Left hindlimb (tissue), 1 donor: ENCODE measurements around the gene NLRP3.
"Not testable (repeated sequence)": the region's sequence is repeated elsewhere in the genome, so short reads cannot be mapped to it uniquely, and the experiment has no call there.

Experiments used
- DNase-seq: peaks from one replicate; pipeline ENCODE4 v3.0.0-alpha.2; 2018

Gene NLRP3

DNA sequence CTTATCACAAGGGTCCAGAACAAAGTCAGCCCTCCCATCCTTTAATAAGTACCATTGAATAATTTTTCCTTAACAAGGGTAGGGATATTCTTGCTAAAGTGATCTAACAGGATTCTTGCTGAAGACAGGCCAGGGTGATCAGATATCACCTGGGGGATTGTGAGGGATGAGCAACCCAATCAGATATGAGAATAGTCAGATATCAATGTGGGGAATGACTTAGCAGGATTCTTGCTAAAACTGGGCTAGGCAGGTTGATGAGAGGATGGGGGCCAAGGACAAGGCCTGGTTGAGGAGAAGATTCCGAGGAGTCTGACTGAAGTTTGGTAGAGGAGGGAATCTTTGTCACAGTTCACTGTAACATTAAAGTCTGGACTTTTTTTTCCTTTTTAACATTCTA lies 23.9 kb upstream of the NLRP3 start:
- DNase-seq, result no peak

DNA sequence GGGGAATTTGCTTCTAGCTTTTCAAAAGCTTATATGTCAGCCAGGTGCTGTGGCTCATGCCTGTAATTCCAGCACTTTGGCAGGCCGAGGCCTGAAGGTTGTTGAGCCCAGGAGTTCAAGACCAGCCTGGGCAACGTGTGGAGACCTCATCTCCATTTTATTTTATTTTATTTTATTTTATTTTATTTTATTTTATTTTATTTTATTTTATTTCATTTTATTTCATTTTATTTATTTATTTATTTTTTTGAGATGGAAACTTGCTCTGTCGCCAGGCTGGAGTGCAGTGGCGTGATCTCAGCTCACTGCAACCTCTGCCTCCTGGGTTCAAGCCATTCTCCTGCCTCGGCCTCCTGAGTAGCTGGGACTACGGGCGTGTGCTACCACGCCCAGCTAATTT lies 20.9 kb upstream of the NLRP3 start:
- DNase-seq, result not testable (repeated sequence)

- DNase-seq, result no peak
Observed at GRCh38 chr1:247400685-247401084, 15.3 kb upstream of the NLRP3 start.

DNA sequence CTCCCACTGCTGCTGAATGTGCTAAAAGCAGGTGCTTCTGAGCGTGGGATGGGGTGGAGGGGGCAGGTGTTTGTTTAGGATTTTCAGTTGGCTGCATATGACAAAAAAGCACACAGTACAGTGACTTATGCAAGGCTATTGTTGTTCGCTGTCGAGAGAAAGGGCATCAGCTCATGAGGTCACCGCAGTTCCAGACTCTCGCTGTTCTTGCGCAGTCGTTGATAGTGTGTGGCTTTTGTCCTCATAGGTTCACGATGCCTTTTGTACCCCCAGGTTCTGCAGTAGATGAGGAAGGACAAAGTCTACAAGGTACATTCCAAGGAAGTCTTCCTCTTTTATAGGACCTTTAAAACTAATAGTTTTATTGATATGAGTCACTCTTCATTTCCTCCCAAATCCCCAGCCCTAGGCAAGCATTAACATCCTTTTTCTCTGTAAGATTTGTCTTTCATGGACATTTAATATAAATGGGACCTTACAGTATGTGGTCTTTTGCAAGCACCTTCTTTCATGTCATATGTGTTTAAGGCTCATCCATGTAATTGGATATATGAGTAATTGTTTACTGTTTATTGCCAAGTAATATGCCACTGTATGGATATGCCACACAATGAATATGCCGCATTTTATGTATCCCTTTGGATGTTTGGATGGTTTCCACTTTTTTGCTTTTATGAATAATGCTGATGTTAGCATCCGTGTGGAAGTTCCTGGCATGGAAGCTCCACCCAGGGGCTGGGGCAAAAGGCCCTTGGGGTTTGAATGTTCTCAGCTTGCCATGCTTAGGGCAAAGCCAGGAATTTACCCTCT lies 14.5 kb upstream of the NLRP3 start:
- DNase-seq, result no peak

DNA sequence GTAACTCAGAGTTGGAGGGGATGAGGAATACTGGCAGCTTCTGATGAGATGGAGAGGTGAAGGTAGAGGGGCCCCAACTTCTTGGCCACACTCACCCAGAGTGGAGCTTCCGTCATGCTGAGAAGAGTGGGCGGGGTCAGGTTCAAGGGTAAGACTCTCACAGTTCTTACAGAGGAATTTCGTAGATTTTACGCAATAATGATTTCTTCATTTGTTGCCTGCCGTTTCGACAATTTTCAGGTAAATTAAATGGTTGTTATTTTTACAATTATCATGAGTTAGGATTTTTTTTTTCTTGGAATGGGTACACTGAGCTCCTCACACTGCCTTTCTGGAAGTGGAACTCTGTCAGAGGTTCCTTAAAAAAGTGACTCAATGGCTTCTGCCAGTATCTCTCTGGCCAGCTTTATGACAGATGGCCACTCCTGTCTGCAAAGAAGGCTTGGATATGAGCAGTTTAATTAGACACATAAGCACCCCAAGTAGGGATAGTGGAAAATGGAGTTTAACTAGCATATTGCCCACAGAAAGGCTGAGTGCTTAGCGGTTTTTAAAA lies 13.8 kb upstream of the NLRP3 start:
- DNase-seq, result no peak

DNA sequence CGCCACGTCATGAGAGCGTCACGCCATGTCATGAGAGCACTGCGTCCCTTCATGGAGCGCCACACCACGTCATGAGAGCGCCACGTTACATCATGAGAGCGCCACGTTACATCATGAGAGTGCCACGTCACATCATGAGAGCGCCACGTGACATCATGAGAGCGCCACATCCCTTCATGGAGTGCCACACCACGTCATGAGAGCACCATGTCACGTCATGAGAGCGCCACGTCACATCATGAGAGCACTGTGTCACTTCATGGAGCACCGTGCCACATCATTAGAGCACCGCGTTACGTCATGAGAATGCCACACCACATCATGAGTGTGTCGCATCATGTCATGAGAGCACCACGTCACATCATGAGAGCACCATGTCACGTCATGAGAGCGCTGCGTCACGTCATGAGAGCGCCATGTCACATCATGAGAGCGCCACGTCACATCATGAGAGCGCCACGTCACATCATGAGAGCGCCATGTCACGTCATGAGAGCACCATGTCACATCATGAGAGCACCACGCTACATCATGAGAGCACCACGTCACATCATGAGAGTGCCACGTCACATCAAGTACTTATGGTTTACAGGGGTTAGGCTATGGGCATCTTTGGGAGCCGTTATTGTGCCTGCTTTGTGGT lies 9.8 kb upstream of the NLRP3 start:
- DNase-seq, result no peak

DNA sequence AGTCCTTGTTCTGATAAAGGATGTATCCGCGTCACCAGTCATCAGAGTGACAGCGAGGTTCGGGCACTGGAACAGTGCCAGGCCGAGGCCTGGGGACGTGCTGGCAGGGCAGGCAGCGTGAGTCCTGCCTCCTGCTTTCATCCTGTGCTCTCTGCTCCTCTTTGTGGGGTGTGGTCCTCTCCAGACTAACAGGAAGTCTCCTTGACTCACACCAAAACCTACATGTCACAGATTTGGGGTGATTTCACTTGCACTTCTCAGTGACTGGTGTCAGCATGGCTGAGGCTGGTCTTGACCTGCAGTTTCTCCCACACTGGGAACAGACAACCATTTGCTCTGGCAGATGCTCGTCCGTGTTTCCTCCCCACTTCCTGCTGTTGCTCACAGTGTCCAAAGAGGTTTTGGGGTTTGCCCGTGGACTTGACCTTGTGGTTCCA lies 8.8 kb upstream of the NLRP3 start:
- DNase-seq, result no peak

DNA sequence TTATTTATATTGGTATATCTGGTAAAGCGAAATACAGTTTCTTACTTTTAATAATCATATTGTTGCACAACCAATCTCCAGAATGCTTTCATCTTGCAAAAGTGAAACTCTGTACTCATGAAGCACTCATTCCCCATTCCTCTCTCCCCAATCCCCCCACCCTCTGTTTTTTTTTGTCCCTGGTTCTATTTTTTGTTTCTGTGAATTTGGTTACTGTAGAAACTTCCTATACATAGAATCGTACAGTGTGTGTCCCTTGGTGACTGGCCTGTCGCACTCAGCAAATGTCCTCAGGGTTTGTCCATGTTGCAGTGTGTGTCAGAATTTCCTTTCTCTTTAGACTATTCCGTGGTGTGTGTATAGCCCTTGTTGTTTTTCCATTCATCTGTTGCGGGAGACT lies 7.9 kb upstream of the NLRP3 start:
- DNase-seq, result no peak

DNA sequence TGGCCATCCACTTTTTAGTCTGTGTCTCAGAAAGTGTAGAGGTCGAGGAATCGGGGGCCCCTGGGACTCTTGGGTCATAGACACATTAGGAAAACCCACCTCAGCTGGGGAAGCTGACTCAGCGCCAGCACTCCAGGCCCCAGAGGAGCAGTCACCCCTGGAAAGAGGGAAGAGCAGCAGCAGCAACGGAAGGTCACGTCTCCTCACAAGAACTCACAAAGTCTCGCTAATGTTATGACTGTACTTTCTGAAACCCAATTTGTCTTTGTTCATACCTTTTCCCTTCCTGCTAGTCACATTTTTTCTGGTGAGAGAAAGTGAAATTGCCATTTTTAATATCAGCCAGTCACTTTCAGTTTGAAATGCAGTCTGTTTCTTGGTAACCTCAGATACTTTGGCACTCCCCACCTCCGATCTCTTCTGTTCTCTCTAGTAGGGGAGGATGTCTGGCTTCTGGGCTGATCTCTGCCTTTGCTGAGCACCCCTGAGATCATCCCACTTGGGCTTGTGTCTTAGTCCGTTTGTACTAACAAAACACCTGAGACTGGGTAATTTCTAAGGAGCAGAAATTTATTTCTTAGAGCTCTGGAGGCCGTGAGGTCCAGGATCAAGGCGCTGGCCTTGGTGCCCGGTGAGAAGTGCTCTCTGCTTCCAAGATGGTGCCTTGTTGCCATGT lies 6.0 kb upstream of the NLRP3 start:
- DNase-seq, result no peak

DNA sequence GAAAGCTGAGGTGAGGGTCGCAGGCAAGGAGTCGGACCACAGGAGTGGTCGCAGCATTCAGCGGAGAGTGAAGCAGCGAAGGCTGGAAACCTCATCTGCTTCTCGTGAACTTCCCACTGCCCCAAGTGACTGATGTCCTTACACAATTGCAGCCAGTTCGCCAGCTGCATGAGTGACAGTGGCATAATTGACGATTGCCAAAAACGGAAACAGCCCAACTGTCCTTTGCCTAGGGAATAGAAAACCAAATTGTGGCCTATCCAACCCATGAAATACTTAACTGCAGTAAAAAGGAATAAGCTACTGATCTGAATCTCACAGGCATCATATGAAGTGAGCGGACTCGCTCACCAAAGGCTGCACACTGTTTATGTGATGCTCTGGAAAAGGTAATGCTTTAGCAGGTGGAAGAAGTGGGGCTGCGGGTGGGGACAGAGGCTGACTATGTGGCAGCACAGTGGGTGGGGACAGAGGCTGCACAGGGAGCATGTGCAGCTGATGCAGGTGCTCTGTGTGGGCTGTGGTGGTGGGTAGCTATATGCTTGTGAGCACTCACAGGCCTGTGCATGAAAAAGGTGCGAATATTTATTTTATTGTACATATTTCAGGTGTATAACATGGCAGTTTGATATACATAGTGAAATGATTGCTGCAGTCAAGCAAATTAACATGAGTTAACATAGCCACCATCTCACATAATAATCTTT lies 4.2 kb upstream of the NLRP3 start:
- DNase-seq, result no peak

GRCh38 chr1:247417831-247418230 lies 1.9 kb downstream of the NLRP3 start:
- no peak for DNase-seq

DNA sequence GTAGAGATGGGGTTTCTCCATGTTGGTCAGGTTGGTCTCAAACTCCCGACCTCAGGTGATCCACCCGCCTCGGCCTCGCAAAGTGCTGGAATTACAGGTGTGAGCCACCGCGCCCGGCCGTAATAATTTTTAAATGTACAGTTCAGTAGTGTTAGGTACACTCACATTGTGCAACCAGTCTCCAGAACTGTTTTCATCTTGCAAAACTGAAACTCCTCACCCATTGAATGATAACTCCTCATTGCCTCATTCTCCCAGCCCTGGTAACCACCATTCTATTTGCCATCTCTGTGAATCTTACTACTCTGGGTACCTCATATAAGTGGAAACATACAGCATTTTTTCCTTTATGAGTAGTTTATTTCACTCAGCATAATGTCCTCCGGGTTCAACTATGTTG lies 3.4 kb downstream of the NLRP3 start:
- DNase-seq, result no peak

- DNase-seq, result no peak
Observed at GRCh38 chr1:247421074-247421473, 5.1 kb downstream of the NLRP3 start.

- no peak for DNase-seq
Observed at GRCh38 chr1:247429496-247429895, 13.5 kb downstream of the NLRP3 start.

DNA sequence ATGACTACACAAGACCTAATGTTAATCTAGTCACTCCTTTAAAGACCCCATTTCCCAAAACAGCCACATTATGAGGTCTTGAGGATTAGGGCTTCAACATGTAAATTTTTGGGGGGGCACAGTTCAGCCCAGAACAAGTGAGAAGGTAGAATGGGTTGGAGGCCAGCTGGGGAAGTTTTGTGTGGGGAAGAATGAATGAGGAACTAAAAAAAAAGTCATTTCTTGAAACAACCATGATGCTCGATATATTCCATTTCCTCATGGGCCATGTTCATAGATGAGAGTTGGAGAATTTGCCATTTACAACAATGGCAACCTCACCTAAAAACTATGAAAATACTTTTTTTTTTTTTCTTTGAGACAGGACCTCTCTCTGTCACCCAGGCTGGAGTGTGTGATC lies 14.5 kb downstream of the NLRP3 start:
- no peak for DNase-seq

GRCh38 chr1:247431643-247432042 lies 15.7 kb downstream of the NLRP3 start:
- DNase-seq, result no peak

DNA sequence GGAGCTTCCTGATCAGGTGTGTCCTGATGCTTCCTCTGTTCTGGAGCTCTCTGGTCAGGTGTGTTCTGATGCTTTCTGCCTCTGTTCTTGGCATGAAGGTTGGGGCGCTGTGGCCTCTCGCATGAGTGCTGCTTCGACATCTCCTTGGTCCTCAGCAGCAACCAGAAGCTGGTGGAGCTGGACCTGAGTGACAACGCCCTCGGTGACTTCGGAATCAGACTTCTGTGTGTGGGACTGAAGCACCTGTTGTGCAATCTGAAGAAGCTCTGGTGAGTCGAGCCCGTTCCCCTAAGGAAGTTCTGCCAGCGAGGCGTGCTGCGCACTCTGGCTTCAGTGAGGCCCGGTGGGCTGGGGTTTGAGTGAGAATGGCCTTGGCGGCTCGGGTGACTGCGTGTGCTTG lies 18.0 kb downstream of the NLRP3 start:
- no peak for DNase-seq

DNA sequence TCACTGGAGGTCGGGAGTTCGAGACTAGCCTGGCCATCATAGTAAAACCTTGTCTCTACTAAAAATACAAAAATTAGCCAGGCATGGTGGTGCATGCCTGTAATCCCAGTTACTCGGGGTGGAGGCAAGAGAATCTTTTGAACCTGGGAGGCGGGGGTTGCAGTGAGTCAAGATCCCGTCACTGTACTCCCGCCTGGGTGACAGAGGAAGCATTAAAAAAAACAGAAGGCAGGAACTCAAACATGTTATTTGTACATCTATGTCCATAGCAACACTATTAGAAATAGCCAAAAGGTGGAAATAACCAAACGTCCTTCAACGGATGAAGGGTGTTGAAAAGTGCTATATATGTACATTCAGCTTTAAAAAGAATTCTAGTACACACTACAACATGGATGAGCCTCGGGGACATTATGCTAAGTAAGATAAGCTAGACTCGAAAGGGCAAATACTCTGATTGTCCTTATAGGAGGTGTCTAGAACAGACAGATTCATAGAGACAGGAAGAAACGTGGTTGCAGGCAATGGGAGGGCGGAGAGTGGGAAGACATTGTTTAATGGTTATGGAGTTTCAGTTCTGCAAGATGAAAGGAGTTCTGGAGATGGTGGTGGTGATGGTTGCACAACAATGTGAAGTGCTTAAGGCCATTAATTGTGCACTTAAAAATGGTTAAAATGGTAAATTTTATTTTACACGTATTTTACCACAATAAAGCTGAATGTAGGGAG lies 19.2 kb downstream of the NLRP3 start:
- no peak for DNase-seq

DNA sequence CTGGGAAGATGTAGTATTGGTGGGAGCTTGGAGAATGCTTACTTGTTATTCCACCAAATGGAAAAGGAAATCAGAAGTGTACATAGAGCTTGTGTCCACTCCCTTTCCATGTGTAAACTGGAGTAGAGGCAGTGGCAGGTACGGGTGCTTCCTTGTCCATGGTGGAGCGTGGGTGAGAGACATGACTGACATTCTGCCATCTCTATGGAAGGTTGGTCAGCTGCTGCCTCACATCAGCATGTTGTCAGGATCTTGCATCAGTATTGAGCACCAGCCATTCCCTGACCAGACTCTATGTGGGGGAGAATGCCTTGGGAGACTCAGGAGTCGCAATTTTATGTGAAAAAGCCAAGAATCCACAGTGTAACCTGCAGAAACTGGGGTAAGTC lies 19.8 kb downstream of the NLRP3 start:
- no peak for DNase-seq

DNA sequence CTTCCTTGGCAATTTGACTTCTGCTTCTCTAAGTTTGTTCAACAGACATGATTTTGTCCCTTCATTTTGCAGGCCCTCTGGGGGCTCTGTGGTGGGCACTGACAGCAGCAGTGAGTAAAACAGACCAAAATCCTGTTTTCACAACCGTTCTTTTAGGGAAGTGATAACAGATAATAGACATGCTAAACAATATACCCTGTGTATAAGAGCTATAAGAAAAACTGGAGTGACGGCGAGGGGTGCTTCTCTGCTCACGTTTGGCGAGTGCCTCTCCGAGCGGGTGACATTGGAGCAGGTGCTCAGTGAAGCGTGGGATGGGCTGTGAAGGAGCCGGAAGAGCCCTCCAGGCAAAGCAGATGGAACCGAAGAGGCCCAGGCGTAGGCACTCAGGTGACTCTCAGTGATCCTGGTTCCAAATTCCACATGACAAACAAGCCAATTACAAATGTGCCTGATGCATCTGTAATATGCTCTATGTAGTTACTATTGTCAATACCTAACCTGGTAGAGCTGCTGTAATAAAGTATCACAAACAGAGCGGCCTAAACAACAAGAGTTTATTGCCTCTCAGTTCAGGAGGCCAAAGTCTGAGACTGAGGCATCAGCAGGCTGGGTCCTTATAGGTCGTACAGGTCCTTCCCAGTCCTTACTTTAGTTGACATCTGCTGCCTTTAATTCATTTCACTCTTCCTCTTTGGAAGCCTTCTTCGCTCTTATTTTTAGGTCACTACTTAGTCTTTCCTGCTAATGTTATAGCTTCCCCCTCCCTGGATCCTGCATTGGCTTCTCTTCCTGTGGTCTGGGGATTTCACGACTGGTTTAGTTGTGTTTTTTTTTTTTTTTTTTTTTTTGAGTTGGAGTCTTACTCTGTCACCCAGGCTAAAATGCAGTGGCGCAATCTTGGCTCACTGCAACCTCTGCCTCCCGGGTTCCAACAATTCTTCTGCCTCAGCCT lies 21.9 kb downstream of the NLRP3 start:
- no peak for DNase-seq

DNA sequence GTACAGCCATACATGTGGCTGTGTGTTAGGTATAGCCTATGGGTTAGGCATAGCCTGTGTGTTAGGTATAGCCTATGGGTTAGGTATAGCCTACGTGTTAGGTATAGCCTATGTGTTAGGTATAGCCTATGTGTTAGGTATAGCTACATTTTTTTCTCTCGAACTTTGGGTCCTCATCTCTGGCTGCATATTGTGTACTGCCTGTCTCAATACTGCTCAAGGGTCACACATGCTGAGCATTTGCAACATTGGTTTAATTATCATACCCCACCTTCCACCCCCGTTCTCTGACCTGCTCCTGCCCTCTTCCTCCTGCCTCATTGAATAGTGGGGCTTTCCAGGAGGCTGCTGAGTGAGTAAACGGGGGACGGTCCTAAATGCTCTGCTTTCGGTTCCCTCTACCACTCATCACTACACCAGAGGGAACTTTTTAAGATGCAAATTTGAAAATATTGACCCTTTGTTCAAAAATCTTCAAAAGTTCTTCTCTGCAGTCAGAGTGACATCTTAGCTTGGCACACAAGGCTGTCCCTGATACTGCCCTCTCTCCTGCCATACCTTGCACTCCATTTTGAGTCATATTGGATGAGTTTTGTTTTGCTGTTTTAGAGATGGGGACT lies 24.1 kb downstream of the NLRP3 start:
- no peak for DNase-seq
